Measurements from ENCODE around the gene CCL7.

The CCL7 gene

DNA sequence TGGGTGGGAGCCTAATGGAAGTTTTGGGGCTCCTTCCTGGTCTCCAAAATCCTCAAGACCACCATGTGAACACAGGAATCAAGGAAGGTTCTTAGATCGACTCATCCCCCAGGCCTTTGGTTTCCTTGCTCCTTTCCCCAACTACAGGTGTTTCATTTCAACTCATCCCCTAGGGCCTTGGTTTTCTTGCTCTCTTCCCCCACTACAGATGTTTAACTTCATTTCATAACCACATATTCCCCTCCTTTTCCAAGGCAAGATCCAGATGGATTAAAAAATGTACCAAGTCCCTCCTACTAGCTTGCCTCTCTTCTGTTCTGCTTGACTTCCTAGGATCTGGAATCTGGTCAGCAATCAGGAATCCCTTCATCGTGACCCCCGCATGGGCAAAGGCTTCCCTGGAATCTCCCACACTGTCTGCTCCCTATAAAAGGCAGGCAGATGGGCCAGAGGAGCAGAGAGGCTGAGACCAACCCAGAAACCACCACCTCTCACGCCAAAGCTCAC is 15.3 kb downstream of the CCL7 start, which contains the start of gene CCL11:
Gene CCL11 (plus strand): TSS at position 457 of the 507 bp plus-strand sequence. CDS start 67 bp downstream, outside the sequence.
- no peak for TF ChIP-seq GATA1 (IDR thresholded peaks at IDR 0.05; ENCODE audit: low read depth, low read length)
- TF ChIP-seq POLR2A (IDR thresholded peaks at IDR 0.05; ENCODE audit: low read length): no peak
- no peak for DNase-seq

- no peak for DNase-seq
- TF ChIP-seq POLR2A (IDR thresholded peaks at IDR 0.05; ENCODE audit: low read length): no peak
- TF ChIP-seq GATA1 (IDR thresholded peaks at IDR 0.05; ENCODE audit: low read depth, low read length): no peak
These were observed 17.9 kb downstream of the CCL7 start for GRCh38 chr17:34287875-34288274.

GRCh38 chr17:34290586-34290985 is 20.6 kb downstream of the CCL7 start:
- DNase-seq: no peak
- TF ChIP-seq GATA1 (IDR thresholded peaks at IDR 0.05; ENCODE audit: low read depth, low read length): no peak
- no peak for TF ChIP-seq POLR2A (IDR thresholded peaks at IDR 0.05; ENCODE audit: low read length)

GRCh38 chr17:34291721-34292348 is 21.8 kb downstream of the CCL7 start:
- no peak for TF ChIP-seq GATA1 (IDR thresholded peaks at IDR 0.05; ENCODE audit: low read depth, low read length)
- no peak for TF ChIP-seq POLR2A (IDR thresholded peaks at IDR 0.05; ENCODE audit: low read length)
- DNase-seq: no peak

- TF ChIP-seq GATA1 (IDR thresholded peaks at IDR 0.05; ENCODE audit: low read depth, low read length) (no peak), POLR2A (IDR thresholded peaks at IDR 0.05; ENCODE audit: low read length) (no peak)
- no peak for DNase-seq
These were observed 29.0 kb downstream of the CCL7 start for GRCh38 chr17:34299027-34299426.

- TF ChIP-seq GATA1 (IDR thresholded peaks at IDR 0.05; ENCODE audit: low read depth, low read length) (no peak), POLR2A (IDR thresholded peaks at IDR 0.05; ENCODE audit: low read length) (no peak)
- no peak for DNase-seq
These were observed 30.0 kb downstream of the CCL7 start for GRCh38 chr17:34299956-34300577.

DNA sequence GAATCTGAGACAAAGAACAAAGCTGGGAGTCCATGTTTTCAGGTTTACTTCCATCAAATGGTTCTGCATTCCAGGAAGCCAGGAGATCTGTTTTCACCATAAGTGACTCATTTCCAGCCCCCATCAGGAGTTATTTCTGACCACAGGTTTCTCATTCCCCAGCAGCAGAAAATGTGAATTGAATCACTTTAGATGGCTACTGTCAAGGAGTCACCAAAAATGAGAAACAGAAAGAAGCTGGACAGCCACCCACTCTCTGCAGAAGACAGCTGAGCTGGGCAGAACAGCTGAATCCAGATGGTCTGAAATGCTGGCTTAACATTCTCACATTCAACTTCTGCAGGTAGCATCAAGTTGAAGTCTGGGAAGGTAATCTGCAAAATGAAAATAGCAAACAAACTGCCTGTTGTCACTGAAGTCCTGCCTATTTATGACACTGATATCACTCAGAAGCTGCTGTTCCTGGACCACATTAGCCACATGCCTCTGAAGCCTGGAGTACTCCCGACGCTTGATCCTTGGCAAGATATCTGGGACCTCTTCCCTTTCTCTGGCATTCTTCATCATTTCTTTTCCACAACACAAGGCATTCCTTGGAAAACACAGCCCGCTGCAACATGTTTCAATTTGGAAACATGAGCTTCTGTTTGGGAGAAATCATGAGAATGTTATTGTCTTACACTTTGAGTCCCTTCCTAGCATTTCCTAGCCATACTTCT is 30.8 kb downstream of the CCL7 start:
- TF ChIP-seq POLR2A (IDR thresholded peaks at IDR 0.05; ENCODE audit: low read length) (no peak), GATA1 (IDR thresholded peaks at IDR 0.05; ENCODE audit: low read depth, low read length) (no peak)
- no peak for DNase-seq

DNA sequence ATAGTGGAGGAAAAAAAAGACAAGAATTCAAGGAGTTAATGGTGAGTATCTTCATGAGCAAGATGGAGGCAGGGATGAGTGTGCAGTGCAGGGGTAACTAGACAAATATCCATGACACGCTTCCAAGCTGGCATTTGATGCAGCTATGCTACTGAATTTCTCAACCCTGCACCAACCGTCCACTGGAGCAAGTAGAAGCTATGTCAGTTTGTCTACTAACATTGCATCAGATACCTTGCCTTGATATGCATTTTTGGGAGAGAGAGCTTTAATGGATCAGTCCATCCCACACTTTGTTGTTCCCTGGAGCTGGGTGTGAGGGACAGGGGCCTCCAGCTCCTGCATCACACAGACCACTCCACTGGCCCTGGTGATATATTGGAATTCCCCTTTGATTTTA is 32.0 kb downstream of the CCL7 start:
- no peak for TF ChIP-seq GATA1 (IDR thresholded peaks at IDR 0.05; ENCODE audit: low read depth, low read length)
- no peak for TF ChIP-seq POLR2A (IDR thresholded peaks at IDR 0.05; ENCODE audit: low read length)
- no peak for DNase-seq

GRCh38 chr17:34302636-34303035 is 32.6 kb downstream of the CCL7 start:
- DNase-seq: no peak
- TF ChIP-seq GATA1 (IDR thresholded peaks at IDR 0.05; ENCODE audit: low read depth, low read length) (no peak), POLR2A (IDR thresholded peaks at IDR 0.05; ENCODE audit: low read length) (no peak)

GRCh38 chr17:34303606-34304005 is 33.6 kb downstream of the CCL7 start:
- no peak for TF ChIP-seq POLR2A (IDR thresholded peaks at IDR 0.05; ENCODE audit: low read length)
- no peak for TF ChIP-seq GATA1 (IDR thresholded peaks at IDR 0.05; ENCODE audit: low read depth, low read length)
- no peak for DNase-seq

DNA sequence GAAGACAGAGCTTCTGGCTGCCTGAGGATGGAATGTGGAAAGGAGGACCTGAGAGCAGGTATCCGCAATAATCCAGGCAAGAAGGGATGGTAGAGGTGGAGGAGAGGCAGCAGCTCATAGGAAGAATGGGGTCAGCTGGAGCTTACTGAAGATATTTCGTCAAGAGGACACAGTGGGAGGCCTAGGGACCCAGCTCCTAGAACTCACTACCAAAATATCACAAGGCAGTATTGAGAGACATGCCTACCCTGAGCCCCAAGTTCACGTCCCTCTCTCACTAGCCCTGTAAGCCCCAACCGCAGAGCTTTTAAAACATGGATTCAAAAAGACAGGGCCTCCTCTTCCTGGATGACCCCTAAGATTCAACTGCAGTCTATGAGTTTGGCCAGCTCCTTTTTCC is 35.0 kb downstream of the CCL7 start:
- no peak for TF ChIP-seq GATA1 (IDR thresholded peaks at IDR 0.05; ENCODE audit: low read depth, low read length)
- no peak for TF ChIP-seq POLR2A (IDR thresholded peaks at IDR 0.05; ENCODE audit: low read length)
- DNase-seq: no peak

- no peak for DNase-seq
- no peak for TF ChIP-seq GATA1 (IDR thresholded peaks at IDR 0.05; ENCODE audit: low read depth, low read length)
These were observed 35.6 kb downstream of the CCL7 start for GRCh38 chr17:34305606-34306005.

DNA sequence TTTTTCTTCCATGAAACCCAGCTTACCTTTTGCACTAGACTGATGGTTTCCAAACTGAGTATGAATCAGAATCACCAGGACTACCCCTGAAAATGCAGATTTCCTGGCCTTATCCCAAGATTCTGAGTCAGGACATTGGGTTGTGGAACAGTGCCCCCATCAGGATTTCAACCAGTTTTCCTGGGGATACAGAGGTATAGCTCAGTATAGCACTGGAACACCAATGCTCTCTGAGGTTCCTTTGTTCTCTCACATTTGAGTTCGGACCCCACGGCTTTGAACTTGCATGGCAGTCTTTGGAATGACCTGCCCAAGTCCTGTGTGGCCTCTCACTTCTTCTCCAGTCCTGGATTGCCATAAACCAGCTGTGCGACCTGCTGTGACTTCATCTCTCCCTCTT is 36.4 kb downstream of the CCL7 start:
- DNase-seq: no peak
- no peak for TF ChIP-seq GATA1 (IDR thresholded peaks at IDR 0.05; ENCODE audit: low read depth, low read length)

DNA sequence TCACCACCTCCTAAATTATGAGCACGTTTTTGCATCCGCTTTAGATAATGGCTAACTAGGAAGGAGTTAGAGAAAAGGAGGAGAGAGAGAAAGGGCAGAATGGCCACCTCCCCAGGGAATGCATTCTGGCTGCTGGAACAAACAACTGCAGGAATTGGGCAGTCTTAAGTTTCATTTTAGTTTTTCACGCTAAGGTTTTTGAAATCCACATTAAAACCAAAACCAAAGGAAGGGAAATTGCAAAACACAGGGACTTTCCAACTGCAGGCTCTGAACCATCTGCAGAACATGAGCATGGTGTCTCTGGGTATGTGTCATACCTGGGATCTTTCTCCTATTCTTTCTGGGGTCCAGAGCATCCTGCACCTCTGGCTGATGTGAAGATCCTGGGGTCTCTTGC is 37.1 kb downstream of the CCL7 start:
- no peak for TF ChIP-seq GATA1 (IDR thresholded peaks at IDR 0.05; ENCODE audit: low read depth, low read length)
- TF ChIP-seq POLR2A (IDR thresholded peaks at IDR 0.05; ENCODE audit: low read length): no peak
- DNase-seq: no peak

Measured in erythroblast (primary cell).